GM19351 (cell line): ENCODE results near the gene KCNA10.

Experiments used
- ATAC-seq: cut with Tn5 transposase; IDR thresholded peaks from one replicate; pipeline ENCODE4 v1.9.1; 2021; ENCODE audit warnings: mild to moderate bottlenecking, moderate library complexity; ENCODE audit not compliant: unreplicated experiment

KCNA10 gene

GRCh38 chr1:110501488-110502132, 17.4 kb downstream of the KCNA10 start:
- ATAC-seq: no peak

GRCh38 chr1:110498270-110498669, 20.7 kb downstream of the KCNA10 start:
- ATAC-seq: no peak

DNA sequence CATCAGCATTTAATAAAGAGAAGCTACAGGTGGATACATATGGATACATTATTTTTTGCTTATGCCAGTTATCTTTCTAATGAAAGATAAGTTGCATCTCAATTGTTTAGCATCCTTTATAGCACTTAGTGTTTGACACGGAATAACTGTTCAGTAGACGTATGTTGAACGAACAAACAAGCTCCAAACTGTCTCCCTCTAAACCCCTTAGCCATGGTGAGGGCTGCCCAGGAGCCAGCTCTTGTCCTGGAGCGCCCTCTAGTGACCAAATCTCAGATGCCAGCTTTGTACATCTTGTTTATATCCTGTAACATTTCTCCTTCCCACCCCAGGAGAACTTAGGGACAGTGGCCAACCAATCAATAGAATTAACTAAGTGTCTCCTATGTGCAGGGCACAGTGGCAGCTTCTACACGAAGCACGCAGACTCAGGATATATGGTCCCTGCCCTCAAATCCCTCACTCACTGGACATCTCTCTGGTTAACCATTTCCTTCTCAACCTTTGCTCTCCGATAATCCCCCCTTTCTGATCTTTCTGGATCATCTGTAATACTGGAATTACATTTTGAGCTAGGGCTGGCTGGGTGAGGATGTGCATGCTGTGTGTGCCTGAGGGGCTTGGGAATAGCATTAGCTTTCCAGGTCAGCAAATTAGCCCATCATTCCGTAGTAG, 22.9 kb downstream of the KCNA10 start:
- peak; percentile 50 for ATAC-seq

DNA sequence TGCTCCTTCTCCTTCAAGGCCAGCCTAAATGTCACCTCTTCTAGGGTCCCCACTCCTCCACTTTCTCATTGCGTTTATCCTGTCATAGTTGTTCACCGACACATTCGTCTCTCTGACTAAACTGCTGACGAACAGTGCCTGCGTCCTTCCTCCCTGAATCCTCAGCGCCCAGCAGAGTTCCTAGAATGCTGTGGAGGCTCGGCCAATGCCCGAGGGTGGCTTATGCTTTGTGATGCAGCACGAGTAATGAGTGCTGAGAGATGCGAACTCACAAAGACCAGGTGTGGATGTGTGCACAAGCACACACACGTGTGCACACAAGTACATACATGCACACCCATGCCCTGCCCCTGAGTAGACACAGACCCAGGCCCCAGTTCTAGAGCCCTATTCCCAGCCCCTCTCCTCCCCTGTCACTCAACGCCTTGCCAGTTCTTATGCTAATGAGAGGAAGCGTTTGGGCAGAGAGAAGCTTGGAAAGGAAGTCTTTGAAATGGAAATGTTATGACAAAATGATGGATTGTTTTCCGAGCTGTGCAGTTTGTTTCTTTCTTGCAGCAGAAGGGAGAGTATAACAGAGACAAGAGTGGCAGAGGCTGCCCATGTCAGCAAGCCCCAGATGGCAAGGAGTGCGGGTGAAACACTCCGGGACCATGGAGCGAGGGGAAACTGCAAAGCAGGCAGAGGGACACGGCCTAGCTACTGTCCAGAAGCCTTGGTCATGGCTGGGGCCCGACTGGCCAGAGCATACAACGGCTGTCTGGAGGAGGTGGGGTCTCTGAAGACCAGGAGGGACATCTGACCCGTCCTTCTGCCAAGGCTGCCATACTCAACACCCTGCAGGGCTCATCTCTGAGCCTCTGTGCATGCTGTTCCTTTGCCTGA, 24.2 kb downstream of the KCNA10 start:
- ATAC-seq: no peak

DNA sequence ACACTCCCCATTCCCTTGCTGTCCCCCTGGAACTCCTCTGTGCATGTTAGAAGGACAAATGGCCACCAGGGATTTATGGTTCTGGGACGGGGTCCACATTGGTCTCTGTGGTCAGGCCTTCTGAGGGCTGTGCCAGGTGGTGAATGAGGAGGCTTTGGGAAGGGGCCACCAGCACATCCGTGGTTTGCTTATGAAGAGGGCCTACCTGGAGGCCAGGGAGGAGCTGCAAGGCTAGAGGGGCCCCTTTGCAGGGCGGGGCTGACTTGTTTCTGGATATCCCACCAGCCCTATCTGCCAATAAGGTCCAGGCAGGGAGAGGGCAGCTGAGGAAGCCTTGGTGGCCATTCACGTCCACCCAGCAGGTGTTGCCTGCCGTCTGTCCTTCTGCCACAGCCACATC, 24.9 kb downstream of the KCNA10 start:
- ATAC-seq: no peak

DNA sequence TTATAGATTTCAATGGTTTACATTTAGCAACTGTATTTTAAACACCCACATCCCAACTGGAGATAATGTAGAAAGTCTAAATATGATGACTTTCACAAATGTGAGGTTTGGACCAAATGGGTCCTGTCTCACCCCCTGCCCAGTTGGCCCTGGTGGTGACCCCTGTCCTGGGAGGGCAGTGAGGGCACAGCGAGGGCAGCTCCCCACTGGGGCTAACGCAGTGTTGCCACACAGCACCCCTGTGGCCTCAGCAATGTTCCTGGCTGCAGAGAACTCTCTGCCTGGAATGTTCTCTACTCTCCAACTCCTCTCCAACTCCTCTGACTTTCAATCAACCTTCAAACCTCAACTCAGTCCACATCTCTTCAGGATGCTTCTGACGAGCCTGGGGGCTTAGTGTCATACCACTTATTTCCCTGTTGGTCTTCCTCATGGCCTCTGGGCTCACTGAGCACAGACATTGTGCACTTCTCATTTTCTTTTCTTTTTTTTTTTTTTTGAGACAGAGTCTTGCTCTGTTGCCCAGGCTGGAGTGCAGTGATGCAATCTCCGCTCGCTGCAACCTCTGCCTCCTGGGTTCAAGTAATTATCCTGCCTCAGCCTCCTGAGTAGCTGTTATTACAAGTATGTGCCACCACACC, 25.8 kb downstream of the KCNA10 start:
- no peak for ATAC-seq

GRCh38 chr1:110492573-110492972, 26.4 kb downstream of the KCNA10 start:
- ATAC-seq: no peak

DNA sequence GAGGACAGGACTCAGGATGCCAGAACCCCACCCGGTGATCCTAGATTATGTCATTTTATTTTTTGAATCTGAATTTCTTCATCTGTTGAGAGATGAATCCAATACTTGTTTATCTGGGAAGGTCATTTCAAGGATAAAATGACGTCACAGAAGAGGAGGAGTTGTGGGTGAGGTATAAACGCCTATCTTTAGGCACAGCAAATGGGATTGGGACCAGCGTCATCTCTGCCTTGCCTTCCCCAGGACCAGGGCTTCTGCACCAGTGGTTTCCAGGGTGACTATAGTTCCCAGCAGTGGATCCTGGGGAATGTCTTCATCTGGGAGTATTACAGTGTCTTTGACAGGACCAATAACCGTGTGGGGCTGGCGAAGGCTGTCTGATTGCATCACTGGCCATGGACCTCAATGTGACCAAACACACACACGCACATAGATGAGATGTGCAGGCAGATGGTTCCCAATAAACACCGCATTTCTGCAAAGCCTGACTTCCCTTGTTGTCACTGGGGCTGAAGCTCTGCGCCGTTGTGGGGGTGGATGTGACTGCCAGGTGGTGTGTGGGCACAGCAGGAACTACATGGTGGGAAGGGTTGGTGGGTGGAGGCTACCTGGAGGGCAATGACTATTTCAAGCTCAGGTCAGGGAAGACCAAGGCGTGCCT, 28.1 kb downstream of the KCNA10 start:
- ATAC-seq: no peak

GRCh38 chr1:110489973-110490542, 28.9 kb downstream of the KCNA10 start:
- no peak for ATAC-seq

DNA sequence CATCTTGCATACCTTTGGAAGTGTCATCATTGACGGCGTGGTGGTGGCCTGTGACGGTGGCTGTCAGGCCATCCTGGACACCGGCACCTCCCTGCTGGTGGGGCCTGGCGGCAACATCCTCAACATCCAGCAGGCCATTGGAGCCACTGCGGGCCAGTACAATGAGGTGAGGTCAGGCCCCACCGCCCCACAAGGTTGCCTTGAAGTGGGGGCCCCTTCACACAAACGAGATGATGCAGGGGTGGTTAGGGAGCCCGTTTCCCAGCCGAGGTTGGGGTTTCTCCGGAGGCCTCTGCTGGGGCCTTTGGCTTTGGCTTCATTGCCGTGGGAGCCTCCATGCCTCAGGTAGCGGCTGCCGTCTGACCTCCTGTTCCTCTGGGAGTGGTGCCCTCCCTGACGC, 29.6 kb downstream of the KCNA10 start:
- no peak for ATAC-seq

GRCh38 chr1:110488867-110489266, 30.1 kb downstream of the KCNA10 start:
- ATAC-seq: no peak

- ATAC-seq: no peak
These were observed 30.8 kb downstream of the KCNA10 start for GRCh38 chr1:110488161-110488560.

DNA sequence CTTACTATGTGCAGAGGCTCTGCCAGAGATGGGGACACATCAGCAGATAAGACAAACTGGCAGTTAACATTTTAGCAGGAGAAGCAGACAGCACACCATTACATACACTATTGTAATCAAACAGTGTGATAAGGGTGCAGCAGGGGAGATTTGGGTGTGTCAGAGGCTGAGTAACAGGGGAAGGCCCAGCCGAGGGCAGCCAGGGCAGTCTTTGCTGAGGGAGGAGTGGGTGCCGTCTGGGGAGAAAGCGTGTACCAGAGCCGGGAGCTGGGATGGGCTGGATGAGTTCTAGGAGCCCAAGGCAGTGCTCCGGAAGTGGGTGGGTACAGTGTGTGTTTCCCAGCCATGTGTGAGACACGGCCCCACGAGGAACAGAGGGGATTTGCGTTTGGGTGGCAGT, 31.2 kb downstream of the KCNA10 start:
- ATAC-seq: no peak

DNA sequence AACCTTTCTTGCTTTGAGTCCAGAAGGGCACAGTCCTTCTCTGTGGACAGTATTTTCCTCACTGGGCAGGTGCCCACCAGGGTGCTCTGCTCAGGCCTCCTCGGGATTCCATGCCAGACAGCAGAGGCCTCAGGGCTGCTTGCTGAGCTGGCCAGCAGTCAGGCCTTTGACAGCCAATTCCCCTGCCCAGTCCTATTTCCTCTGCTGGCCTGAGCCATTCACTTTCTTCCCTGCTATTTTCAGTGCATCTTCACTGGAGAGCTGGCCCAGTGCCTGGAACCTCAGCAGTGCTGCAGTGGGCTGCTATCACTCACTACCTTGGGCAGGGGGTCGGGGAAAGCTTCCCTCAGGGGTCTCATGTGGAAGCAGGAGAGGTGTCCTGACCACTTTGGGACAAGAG, 33.2 kb downstream of the KCNA10 start:
- no peak for ATAC-seq

DNA sequence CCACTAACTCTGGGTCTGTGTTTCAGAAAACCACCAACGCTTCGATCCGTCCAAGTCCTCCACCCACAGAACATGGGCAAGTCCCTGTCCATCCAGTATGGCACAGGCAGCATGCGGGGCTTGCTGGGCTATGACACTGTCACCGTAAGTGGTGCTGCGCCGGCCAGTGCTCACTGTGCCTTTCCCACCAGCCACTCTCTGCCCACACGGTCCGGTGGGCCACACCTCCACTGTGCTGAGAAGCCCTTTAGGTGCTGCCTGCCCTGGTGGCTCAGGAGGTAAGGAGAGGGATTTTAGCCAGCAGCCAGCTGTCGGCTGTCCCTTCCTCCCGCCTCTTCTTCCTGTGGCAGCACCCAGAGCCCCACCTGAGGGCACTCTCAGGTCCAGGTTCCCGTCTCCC, 34.2 kb downstream of the KCNA10 start:
- no peak for ATAC-seq

GRCh38 chr1:110483308-110483685, 35.7 kb downstream of the KCNA10 start:
- no peak for ATAC-seq

- no peak for ATAC-seq
These were observed 36.2 kb downstream of the KCNA10 start for GRCh38 chr1:110482662-110483307.

GRCh38 chr1:110481968-110482623, 36.9 kb downstream of the KCNA10 start:
- no peak for ATAC-seq

GRCh38 chr1:110480356-110481096, 38.4 kb downstream of the KCNA10 start:
- ATAC-seq: no peak
